H1 (cell line): Measurements from ENCODE around the gene CUL4A. TPM values are rescaled to one million over a fixed set of nuclear protein-coding genes. Genes with fewer than 3 reads are reported as not detected.

Source experiments
- CTCF ChIA-PET: fragments of 300-600 bp; sonication (Branson Sonifier 250); formaldehyde crosslinking; loops from one replicate; lab custom pipeline; 2021; ENCODE audit not compliant: partially characterized antibody; lab: Charles Lee
- POLR2A ChIA-PET: fragments of 300-600 bp; sonication (Branson Sonifier 250); formaldehyde crosslinking; loops from one replicate; lab custom pipeline; 2021; ENCODE audit warnings: inconsistent platforms; ENCODE audit not compliant: partially characterized antibody; lab: Charles Lee
- DNase-seq, 2 experiments: peaks; one replicate each; pipeline versions ENCODE4 v3.0.0 to v3.0.0-alpha.2; 2010 to 2022; ENCODE audit warnings: low spot score in 2 of 2, low read depth in 1 of 2, mixed read lengths in 1 of 2
- FAIRE-seq: peaks from 2 replicates; lab custom pipeline; 2011; peaks lifted over from hg19 to GRCh38; lab: Jason Lieb, UNC
- H2AFZ ChIP-seq: 2 replicates; pipeline ENCODE4 v1.8.1; 2012; ENCODE audit warnings: low read length, inconsistent platforms
- H2AK5ac ChIP-seq: 2 replicates; pipeline ENCODE4 v1.6.1; 2013; ENCODE audit warnings: low read depth, low read length
- H2BK120ac ChIP-seq: replicated peaks from 2 replicates; pipeline ENCODE3; 2013; ENCODE audit warnings: low read depth, low read length, inconsistent platforms
- H2BK12ac ChIP-seq: 2 replicates; pipeline ENCODE4 v1.6.1; 2013; ENCODE audit warnings: low read depth, low read length
- H2BK15ac ChIP-seq: 2 replicates; pipeline ENCODE4 v1.6.1; 2013; ENCODE audit warnings: low read length
- H2BK20ac ChIP-seq: 2 replicates; pipeline ENCODE4 v1.6.1; 2013; ENCODE audit warnings: low read length
- H2BK5ac ChIP-seq: 2 replicates; pipeline ENCODE4 v1.6.1; 2013; ENCODE audit warnings: low read depth, low read length
- H3K14ac ChIP-seq: 2 replicates; pipeline ENCODE4 v1.6.1; 2013; ENCODE audit warnings: inconsistent platforms; ENCODE audit not compliant: insufficient read length
- H3K18ac ChIP-seq: 2 replicates; pipeline ENCODE4 v1.6.1; 2013; ENCODE audit warnings: low read length; ENCODE audit errors: extremely low read depth
- H3K23ac ChIP-seq: 2 replicates; pipeline ENCODE4 v1.6.1; 2013; ENCODE audit warnings: inconsistent platforms; ENCODE audit not compliant: insufficient read length
- H3K23me2 ChIP-seq: 2 replicates; pipeline ENCODE4 v1.6.1; 2013; ENCODE audit warnings: low read depth, low read length
- H3K27ac ChIP-seq: 2 replicates; pipeline ENCODE4 v1.6.1; 2011; ENCODE audit warnings: low read depth, low read length, inconsistent platforms
- H3K27me3 ChIP-seq, 4 experiments: replicated peaks in 1 of 4; 1 replicate in 1 of 4; 2 replicates in 3 of 4; pipeline versions ENCODE4 v1.6.1 to v1.8.1; 2011 to 2013; ENCODE audit warnings: low read length in 3 of 4, mild to moderate bottlenecking in 3 of 4, inconsistent platforms in 2 of 4, mixed read lengths in 2 of 4, moderate library complexity in 1 of 4; ENCODE audit not compliant: control insufficient read depth in 3 of 4, insufficient read depth in 3 of 4; ENCODE audit errors: extremely low read depth in 1 of 4
- H3K36me3 ChIP-seq, 4 experiments: 2 replicates each; pipeline versions ENCODE4 v1.6.1 to v1.8.1; 2011 to 2013; ENCODE audit warnings: mild to moderate bottlenecking in 4 of 4, low read length in 3 of 4, moderate library complexity in 2 of 4, control low read depth in 1 of 4, inconsistent platforms in 1 of 4; ENCODE audit not compliant: insufficient read depth in 4 of 4, control insufficient read depth in 2 of 4
- H3K4ac ChIP-seq: replicated peaks from 2 replicates; pipeline ENCODE3; 2013; ENCODE audit warnings: low read length, low read depth, mixed read lengths, inconsistent platforms; ENCODE audit not compliant: insufficient read length
- H3K4me1 ChIP-seq, 4 experiments: replicated peaks in 1 of 4; 1 replicate in 1 of 4; 2 replicates in 3 of 4; pipeline versions ENCODE4 v1.6.1 to v1.8.1; 2011 to 2013; ENCODE audit warnings: low read length in 3 of 4, inconsistent platforms in 2 of 4, mixed read lengths in 1 of 4; ENCODE audit not compliant: insufficient read depth in 4 of 4, control insufficient read depth in 3 of 4
- H3K4me2 ChIP-seq, 2 experiments: 2 replicates each; pipeline versions ENCODE4 v1.6.1 to v1.8.1; 2011 to 2013; ENCODE audit warnings: low read depth in 2 of 2, low read length in 2 of 2, control low read depth in 1 of 2, inconsistent platforms in 1 of 2, mild to moderate bottlenecking in 1 of 2; ENCODE audit not compliant: insufficient read depth in 1 of 2
- H3K4me3 ChIP-seq, 4 experiments: fragments of 200-600, 300-600 bp in 1 of 4; sonication (generic), shearing (Covaris generic), sonication (Bioruptor Twin) in 1 of 4; 2 replicates each; pipeline versions ENCODE4 v1.5.1 to v1.8.1; 2011 to 2016; ENCODE audit warnings: low read length in 4 of 4, low read depth in 3 of 4, control low read depth in 2 of 4, inconsistent platforms in 2 of 4, mild to moderate bottlenecking in 2 of 4, mixed read lengths in 1 of 4, moderate library complexity in 1 of 4; ENCODE audit not compliant: insufficient read depth in 2 of 4; ENCODE audit errors: extremely low read depth in 1 of 4
- H3K56ac ChIP-seq: replicated peaks from 2 replicates; pipeline ENCODE3; 2013; ENCODE audit warnings: low read depth, mild to moderate bottlenecking, mixed read lengths, low read length, inconsistent platforms; ENCODE audit not compliant: insufficient read length
- H3K79me1 ChIP-seq: 2 replicates; pipeline ENCODE4 v1.6.1; 2013; ENCODE audit warnings: low read depth, low read length, control low read depth
- H3K79me2 ChIP-seq, 2 experiments: 2 replicates each; pipeline versions ENCODE4 v1.6.1 to v1.8.1; 2012 to 2013; ENCODE audit warnings: low read length in 2 of 2, mild to moderate bottlenecking in 2 of 2, inconsistent platforms in 1 of 2; ENCODE audit not compliant: insufficient read depth in 2 of 2, control insufficient read depth in 1 of 2
- H3K9ac ChIP-seq, 4 experiments: replicated peaks in 1 of 4; 1 replicate in 1 of 4; 2 replicates in 3 of 4; pipeline versions ENCODE4 v1.6.1 to v1.8.1; 2011 to 2013; ENCODE audit warnings: low read depth in 3 of 4, low read length in 3 of 4, control low read depth in 2 of 4, mild to moderate bottlenecking in 2 of 4, moderate library complexity in 2 of 4, inconsistent platforms in 1 of 4; ENCODE audit errors: extremely low read depth in 1 of 4
- H3K9me3 ChIP-seq, 2 experiments: 2 replicates each; pipeline versions ENCODE4 v1.6.1 to v1.8.1; 2012 to 2013; ENCODE audit warnings: mild to moderate bottlenecking in 2 of 2, moderate library complexity in 2 of 2, control low read depth in 1 of 2, inconsistent platforms in 1 of 2, low read depth in 1 of 2, low read length in 1 of 2, mixed read lengths in 1 of 2; ENCODE audit not compliant: insufficient read depth in 2 of 2
- H4K20me1 ChIP-seq, 2 experiments: replicated peaks in 1 of 2; 2 replicates each; pipeline versions ENCODE3 to v1.8.1; 2011 to 2013; ENCODE audit warnings: inconsistent platforms in 2 of 2, low read length in 2 of 2, mild to moderate bottlenecking in 1 of 2; ENCODE audit not compliant: insufficient read depth in 2 of 2, control insufficient read depth in 1 of 2
- H4K5ac ChIP-seq: 2 replicates; pipeline ENCODE4 v1.6.1; 2013; ENCODE audit warnings: low read length, low read depth, mixed read lengths, inconsistent platforms; ENCODE audit not compliant: insufficient read length
- H4K8ac ChIP-seq: 2 replicates; pipeline ENCODE4 v1.8.0; 2013; ENCODE audit warnings: mild to moderate bottlenecking, moderate library complexity, low read length, inconsistent platforms; ENCODE audit not compliant: insufficient read depth; ENCODE audit errors: extremely low read depth
- H4K91ac ChIP-seq: replicated peaks from 2 replicates; pipeline ENCODE3; 2013; ENCODE audit warnings: low read length, mixed read lengths, inconsistent platforms; ENCODE audit not compliant: insufficient read length
- ASH2L ChIP-seq: fragments of 200-600, 300-600 bp; sonication (generic); IDR thresholded peaks from one replicate; pipeline ENCODE4 v1.7.1; 2017; ENCODE audit warnings: low read length
- GTF2F1 ChIP-seq: IDR thresholded peaks from 2 replicates; pipeline ENCODE4 v1.6.1; 2012; ENCODE audit warnings: low read depth, low read length, improper control_type of control experiment, borderline replicate concordance
- KDM1A ChIP-seq: fragments of 200-600, 300-600 bp; sonication (generic); IDR thresholded peaks from 2 replicates; pipeline ENCODE4 v1.7.1; 2016; ENCODE audit warnings: mild to moderate bottlenecking, low read length, borderline replicate concordance
- KDM5A ChIP-seq: fragments of 200-600 bp; IDR thresholded peaks from 2 replicates; pipeline ENCODE4 v1.7.1; 2012; ENCODE audit warnings: mild to moderate bottlenecking, low read length, inconsistent platforms, mixed read lengths
- RAD21 ChIP-seq, 2 experiments: IDR thresholded peaks in 1 of 2; conservative IDR thresholded peaks in 1 of 2; 2 replicates each; pipeline ENCODE4 v1.6.1; 2011; ENCODE audit warnings: low read depth in 2 of 2, low read length in 2 of 2, improper control_type of control experiment in 1 of 2, inconsistent platforms in 1 of 2, mild to moderate bottlenecking in 1 of 2, moderate library complexity in 1 of 2
- TAF7 ChIP-seq: optimal IDR thresholded peaks from 2 replicates; pipeline ENCODE3; 2011; ENCODE audit warnings: low read depth, mild to moderate bottlenecking, inconsistent platforms, low read length, moderate library complexity, borderline replicate concordance
- WGBS, 2 experiments: shearing (Covaris generic) in 1 of 2; methylation state at CpG; one replicate each; pipeline versions ENCODE4 v1.1.6 to v1.1.7; 2013 to 2015; ENCODE audit warnings: low lambda C conversion rate in 2 of 2, mixed read lengths in 2 of 2, inconsistent platforms in 1 of 2, low coverage in 1 of 2, missing lambda C conversion rate in 1 of 2; ENCODE audit not compliant: insufficient replicate concordance in 2 of 2, insufficient coverage in 1 of 2, insufficient read length in 1 of 2; ENCODE audit errors: extremely low coverage in 1 of 2, missing lambda C conversion rate in 1 of 2; 5-methylcytosine and 5-hydroxymethylcytosine counted together
- polyA plus RNA-seq, 7 experiments: library from polyadenylated mRNA; depleted of rRNA in 3 of 7; stranded (reverse) in 5 of 7; unstranded in 2 of 7; fragments of >200 nt in 5 of 7; fragments of 200-250 nt in 2 of 7; gene quantifications; 1 replicate in 5 of 7; 2 replicates in 1 of 7; 4 replicates in 1 of 7; pipeline versions ENCODE4 v1.2.1 to v1.2.3, GENCODE V29; 2011 to 2013; ENCODE audit warnings: missing spikeins in 2 of 7, mixed read lengths in 2 of 7
- total RNA-seq: library from RNA; stranded (reverse); fragmentation: NEBNext Ultra II Directional; extraction: Animal tissue kit (Norgen Biotek cat#: 25700); gene quantifications from 2 replicates; pipeline ENCODE4 v1.2.1, GENCODE V29; 2021
- TF ChIP-seq, protein P1 (sequence below), 3 experiments: IDR thresholded peaks; 1 replicate in 2 of 3; 2 replicates in 1 of 3; pipeline versions ENCODE4 v1.5.1 to v1.6.1; 2011; ENCODE audit warnings: low read length in 3 of 3, mild to moderate bottlenecking in 3 of 3, inconsistent platforms in 2 of 3, low read depth in 1 of 3, moderate library complexity in 1 of 3; ENCODE audit not compliant: insufficient read depth in 1 of 3; ENCODE audit errors: control extremely low read depth in 1 of 3

Gene CUL4A
- total and polyA plus RNA-seq, 2 of the 8 experiments (the other 6 are each of a cell fraction or from before 2014, with no cell fraction given) = 54.7 to 101 TPM

DNA sequence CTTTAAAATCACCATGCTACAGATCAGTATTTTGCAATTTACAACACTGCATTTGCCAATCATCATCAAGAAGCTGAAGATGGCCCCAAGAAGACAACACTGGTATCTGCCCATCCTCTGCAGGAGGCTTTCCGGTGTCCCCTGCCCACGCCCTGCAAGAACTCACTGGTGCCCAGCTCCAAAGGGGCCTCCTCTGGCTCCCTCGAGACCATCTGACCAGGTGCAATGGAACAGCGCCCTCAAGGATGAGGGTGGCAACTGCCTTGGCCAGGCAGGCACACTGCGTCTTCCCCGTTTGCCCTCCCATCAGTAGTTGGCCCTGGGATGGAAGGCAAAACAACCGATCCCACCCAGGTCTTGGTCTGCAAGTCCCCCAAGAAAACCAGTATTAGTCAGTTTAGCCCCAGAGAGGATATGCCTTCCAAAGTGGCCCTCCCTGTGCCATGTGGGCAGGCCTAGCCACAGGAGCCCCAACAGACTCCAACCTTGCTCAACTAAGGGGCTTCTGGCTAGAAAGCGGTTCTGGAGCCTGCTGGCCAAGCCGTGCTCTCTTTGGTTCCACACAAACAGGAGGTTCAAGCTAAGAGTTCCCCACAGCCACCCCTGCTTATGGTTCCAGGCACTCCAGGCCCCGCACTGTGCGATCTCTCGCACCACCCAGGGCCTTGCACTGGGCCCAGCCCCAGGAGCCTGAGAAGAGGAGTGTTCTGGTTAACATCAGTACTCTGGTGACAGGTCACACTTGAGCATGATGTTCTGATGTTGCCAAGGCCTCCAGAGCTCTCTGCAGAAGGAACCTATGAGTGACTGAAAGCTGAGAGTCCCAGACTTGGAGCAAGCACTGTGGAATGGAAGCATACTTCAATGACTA is 5.7 kb upstream of the CUL4A start:
- ChIA-PET CTCF (interaction anchor here (0.7 kb wide), 1 partner anchor 16 kb away, joined by 3 read pairs; no protein-coding TSS in a partner anchor), POLR2A (interaction anchor here (0.9 to 2.2 kb wide), 4 partner anchors 9 to 43 kb away, joined by 3 to 8 read pairs (median 4); no protein-coding TSS in a partner anchor)
- H4K20me1 ChIP-seq = peaks cover 8 to 38% of the 10 kb centered on the region in 2 experiments
- no peak overlapping the region for H3K14ac ChIP-seq
- no peak overlapping the region for H2BK20ac ChIP-seq
- peaks cover 5% of the 10 kb centered on the region for H3K23me2 ChIP-seq
- H3K4me3 ChIP-seq = no peak overlapping the region
- no peak overlapping the region for H2BK120ac ChIP-seq
- no peak overlapping the region for H4K91ac ChIP-seq
- H3K79me1 ChIP-seq = peaks cover 27% of the 10 kb centered on the region
- no peak overlapping the region for H2AFZ ChIP-seq
- no peak overlapping the region for H3K4ac ChIP-seq
- H2BK5ac ChIP-seq = peak overlapping the region; percentile 12; the same call in 1 of the 2 replicates
- H3K9me3 ChIP-seq = no peaks in the 10 kb centered on the region
- H3K18ac ChIP-seq = no peak overlapping the region
- H2BK12ac ChIP-seq = no peak overlapping the region; the same call in 1 of the 2 replicates
- no peak overlapping the region for H3K4me2 ChIP-seq
- peaks cover 6 to 25% (median 16%) of the 10 kb centered on the region in 4 experiments; a peak in 7 of 8 replicates for H3K36me3 ChIP-seq
- no peak for TF ChIP-seq KDM5A
- no peak for TF ChIP-seq TAF7
- TF ChIP-seq KDM1A = no peak
- no peak for TF ChIP-seq ASH2L
- TF ChIP-seq RAD21 (IDR thresholded peaks at IDR 0.05 in 1 of 2, conservative IDR thresholded peaks at IDR 0.05 in 1 of 2; ENCODE audit: low read depth in 2 of 2, low read length in 2 of 2) = 0 out of 4 replicates have a peak, but pooled peaks of 1 of the 2 experiments have one; percentile 8
- no peak for TF ChIP-seq GTF2F1
- TF ChIP-seq, protein P1, sequence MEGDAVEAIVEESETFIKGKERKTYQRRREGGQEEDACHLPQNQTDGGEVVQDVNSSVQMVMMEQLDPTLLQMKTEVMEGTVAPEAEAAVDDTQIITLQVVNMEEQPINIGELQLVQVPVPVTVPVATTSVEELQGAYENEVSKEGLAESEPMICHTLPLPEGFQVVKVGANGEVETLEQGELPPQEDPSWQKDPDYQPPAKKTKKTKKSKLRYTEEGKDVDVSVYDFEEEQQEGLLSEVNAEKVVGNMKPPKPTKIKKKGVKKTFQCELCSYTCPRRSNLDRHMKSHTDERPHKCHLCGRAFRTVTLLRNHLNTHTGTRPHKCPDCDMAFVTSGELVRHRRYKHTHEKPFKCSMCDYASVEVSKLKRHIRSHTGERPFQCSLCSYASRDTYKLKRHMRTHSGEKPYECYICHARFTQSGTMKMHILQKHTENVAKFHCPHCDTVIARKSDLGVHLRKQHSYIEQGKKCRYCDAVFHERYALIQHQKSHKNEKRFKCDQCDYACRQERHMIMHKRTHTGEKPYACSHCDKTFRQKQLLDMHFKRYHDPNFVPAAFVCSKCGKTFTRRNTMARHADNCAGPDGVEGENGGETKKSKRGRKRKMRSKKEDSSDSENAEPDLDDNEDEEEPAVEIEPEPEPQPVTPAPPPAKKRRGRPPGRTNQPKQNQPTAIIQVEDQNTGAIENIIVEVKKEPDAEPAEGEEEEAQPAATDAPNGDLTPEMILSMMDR (IDR thresholded peaks at IDR 0.05; ENCODE audit: control extremely low read depth in 1 of 3, insufficient read depth in 1 of 3, low read depth in 1 of 3, low read length in 3 of 3) = peak in 2 of 3 experiments; percentile 14 to 28; a peak in 2 of 4 replicates
- TF ChIP-seq, all 59 proteins: peak for 2
- Histone ChIP-seq H3K79me2 (peaks cover 36 to 93% of the 10 kb centered on the region in 2 experiments), H4K5ac (no peak overlapping the region), H3K27me3 (no peaks in the 10 kb centered on the region), H2BK15ac (no peak overlapping the region), H3K56ac (no peak overlapping the region), H3K27ac (no peak overlapping the region), H3K9ac (no peak overlapping the region), H2AK5ac (no peak overlapping the region), H4K8ac (no peak overlapping the region), H3K23ac (no peak overlapping the region), H3K4me1 (peaks cover 0 to 4% (median 2%) of the 10 kb centered on the region in 4 experiments; a peak in 4 of 7 replicates)
- no peak for DNase-seq
- no peak for FAIRE-seq
- WGBS, 2 experiments = 90% methylated on average over 12 of the region's 12 CpGs; no CpG with 5 or more reads in 1 of the 2 experiments
